ENCODE results near the gene PRDM10.

DNA sequence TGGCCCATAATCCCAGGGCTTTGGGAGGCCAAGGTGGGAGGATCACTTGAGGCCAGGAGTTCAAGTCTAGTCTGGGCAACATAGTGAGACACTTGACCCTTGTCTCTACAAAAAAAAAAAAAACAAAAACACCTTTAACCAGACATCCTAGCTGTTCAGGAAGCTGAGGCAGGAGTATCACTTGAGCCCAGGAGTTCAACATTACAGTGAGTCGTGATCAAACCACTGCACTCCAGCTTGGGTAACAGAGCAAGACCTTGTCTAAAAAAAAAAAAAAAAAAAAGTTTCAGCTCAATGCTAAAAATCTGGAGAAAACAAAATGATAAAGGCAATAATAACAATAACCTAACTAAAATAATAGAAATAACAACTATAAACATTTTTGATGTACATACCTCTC lies 44.5 kb upstream of the PRDM10 start:
- no peak for TF ChIP-seq POLR2A (IDR thresholded peaks at IDR 0.05)
- TF ChIP-seq, protein P1, sequence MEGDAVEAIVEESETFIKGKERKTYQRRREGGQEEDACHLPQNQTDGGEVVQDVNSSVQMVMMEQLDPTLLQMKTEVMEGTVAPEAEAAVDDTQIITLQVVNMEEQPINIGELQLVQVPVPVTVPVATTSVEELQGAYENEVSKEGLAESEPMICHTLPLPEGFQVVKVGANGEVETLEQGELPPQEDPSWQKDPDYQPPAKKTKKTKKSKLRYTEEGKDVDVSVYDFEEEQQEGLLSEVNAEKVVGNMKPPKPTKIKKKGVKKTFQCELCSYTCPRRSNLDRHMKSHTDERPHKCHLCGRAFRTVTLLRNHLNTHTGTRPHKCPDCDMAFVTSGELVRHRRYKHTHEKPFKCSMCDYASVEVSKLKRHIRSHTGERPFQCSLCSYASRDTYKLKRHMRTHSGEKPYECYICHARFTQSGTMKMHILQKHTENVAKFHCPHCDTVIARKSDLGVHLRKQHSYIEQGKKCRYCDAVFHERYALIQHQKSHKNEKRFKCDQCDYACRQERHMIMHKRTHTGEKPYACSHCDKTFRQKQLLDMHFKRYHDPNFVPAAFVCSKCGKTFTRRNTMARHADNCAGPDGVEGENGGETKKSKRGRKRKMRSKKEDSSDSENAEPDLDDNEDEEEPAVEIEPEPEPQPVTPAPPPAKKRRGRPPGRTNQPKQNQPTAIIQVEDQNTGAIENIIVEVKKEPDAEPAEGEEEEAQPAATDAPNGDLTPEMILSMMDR (IDR thresholded peaks at IDR 0.05), result no peak

All from right lobe of liver (tissue), 4 donors.